Ovary (tissue), 3 donors: ENCODE results near the gene FARSB.

Experiments
- POLR2A ChIP-seq: fragments of 450-650 bp; IDR thresholded peaks from one replicate; pipeline ENCODE4 v1.6.1; 2017; ENCODE audit warnings: antibody characterized with exemption, mild to moderate bottlenecking, moderate library complexity
- TF ChIP-seq, protein P1 (sequence below), 3 donors: fragments of 450-650 bp in 2 of 3; fragments of 200-600 bp in 1 of 3; IDR thresholded peaks; one replicate each; pipeline versions ENCODE4 v1.5.1 to v1.8.0; 2016 to 2022; ENCODE audit warnings: antibody characterized with exemption in 3 of 3, mild to moderate bottlenecking in 1 of 3
- donor health status: DM: no; HTN: no; CAD: no.

DNA sequence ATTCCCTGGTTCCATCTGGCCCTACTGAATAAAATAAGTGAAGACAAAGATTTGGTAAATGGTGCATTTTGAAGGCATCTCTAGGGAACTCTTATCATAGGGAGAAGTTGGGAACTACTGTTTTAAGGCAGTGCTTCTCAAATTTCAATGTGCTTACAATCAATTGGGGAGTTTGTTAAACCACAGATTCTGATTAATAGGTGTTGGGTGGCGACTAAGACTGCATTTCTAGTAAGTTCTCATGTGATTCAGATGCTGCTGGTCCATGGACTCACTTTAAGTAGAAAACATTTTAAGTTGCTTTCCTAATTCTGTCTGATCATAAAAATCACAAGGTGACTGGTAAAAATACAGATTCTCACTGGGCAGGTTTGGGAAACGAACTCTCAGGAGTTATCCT is 14.6 kb downstream of the FARSB start:
- TF ChIP-seq, protein P1, sequence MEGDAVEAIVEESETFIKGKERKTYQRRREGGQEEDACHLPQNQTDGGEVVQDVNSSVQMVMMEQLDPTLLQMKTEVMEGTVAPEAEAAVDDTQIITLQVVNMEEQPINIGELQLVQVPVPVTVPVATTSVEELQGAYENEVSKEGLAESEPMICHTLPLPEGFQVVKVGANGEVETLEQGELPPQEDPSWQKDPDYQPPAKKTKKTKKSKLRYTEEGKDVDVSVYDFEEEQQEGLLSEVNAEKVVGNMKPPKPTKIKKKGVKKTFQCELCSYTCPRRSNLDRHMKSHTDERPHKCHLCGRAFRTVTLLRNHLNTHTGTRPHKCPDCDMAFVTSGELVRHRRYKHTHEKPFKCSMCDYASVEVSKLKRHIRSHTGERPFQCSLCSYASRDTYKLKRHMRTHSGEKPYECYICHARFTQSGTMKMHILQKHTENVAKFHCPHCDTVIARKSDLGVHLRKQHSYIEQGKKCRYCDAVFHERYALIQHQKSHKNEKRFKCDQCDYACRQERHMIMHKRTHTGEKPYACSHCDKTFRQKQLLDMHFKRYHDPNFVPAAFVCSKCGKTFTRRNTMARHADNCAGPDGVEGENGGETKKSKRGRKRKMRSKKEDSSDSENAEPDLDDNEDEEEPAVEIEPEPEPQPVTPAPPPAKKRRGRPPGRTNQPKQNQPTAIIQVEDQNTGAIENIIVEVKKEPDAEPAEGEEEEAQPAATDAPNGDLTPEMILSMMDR (IDR thresholded peaks at IDR 0.05) = no peak
- no peak for TF ChIP-seq POLR2A
